ENCODE measurements around the gene BSX. TPM values are rescaled to one million over a fixed set of nuclear protein-coding genes. Genes with fewer than 3 reads are reported as not detected.

Gene BSX
- total RNA-seq, 4 donors from 2014 or later: not detected

DNA sequence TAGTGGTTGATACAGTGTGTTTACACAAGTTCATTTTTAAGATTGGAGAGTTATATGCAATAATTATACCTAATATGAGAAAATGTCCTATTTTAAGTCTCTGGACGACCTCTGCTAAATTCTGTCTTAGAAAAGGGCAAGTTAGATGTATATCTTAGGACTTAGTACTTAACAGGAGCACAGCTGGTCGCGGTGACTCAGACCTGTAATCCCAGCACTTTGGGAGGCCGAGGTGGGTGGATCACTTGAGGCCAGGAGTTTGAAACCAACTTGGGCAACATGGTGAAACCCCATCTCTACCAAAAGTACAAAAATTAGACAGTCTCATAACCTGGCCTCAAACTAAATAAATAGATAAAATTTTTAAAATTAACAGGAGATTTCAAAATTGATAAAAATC lies 27.2 kb downstream of the BSX start:
- Histone ChIP-seq H3K27ac (no peak overlapping the region), H3K4me3 (no peak overlapping the region), H3K4me1 (peaks cover 0 to 12% (median 2%) of the 10 kb centered on the region in 4 donors), H3K9me3 (no peaks in the 10 kb centered on the region), H3K27me3 (no peaks in the 10 kb centered on the region), H3K36me3 (peaks cover 0 to 36% (median 0%) of the 10 kb centered on the region in 3 donors)
- TF ChIP-seq EP300 (IDR thresholded peaks at IDR 0.05): no peak
- TF ChIP-seq POLR2A (IDR thresholded peaks at IDR 0.05): no peak
- TF ChIP-seq, protein P1, sequence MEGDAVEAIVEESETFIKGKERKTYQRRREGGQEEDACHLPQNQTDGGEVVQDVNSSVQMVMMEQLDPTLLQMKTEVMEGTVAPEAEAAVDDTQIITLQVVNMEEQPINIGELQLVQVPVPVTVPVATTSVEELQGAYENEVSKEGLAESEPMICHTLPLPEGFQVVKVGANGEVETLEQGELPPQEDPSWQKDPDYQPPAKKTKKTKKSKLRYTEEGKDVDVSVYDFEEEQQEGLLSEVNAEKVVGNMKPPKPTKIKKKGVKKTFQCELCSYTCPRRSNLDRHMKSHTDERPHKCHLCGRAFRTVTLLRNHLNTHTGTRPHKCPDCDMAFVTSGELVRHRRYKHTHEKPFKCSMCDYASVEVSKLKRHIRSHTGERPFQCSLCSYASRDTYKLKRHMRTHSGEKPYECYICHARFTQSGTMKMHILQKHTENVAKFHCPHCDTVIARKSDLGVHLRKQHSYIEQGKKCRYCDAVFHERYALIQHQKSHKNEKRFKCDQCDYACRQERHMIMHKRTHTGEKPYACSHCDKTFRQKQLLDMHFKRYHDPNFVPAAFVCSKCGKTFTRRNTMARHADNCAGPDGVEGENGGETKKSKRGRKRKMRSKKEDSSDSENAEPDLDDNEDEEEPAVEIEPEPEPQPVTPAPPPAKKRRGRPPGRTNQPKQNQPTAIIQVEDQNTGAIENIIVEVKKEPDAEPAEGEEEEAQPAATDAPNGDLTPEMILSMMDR (IDR thresholded peaks at IDR 0.05): no peak
- no peak for DNase-seq (ENCODE audit: low spot score in 2 of 2)
- 90 to 91% methylated on average over 4 of the region's 4 CpGs for WGBS, 2 donors

DNA sequence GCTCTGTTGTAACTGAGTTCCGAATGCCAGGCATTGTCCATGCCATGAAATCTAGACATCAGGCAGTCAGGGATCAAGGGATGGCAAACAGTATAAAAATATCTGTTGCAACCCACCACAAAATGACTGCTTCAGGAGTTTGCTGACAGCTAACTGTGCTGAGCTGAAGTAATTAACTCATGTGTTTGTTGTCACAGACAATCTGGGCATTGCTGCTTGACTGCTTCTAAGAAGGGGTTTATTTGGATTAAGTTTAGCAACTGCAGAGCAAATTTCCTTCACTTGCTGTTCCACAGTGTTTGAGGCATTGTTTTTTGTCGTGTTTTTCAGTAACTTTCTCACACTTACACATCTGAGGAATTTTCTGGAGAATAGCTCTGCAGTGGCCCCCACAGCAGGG lies 30.4 kb downstream of the BSX start:
- Histone ChIP-seq H3K4me1 (peaks cover 0 to 12% (median 2%) of the 10 kb centered on the region in 4 donors), H3K27ac (peak overlapping the region in 1 of 4 donors; percentile 25), H3K9me3 (no peaks in the 10 kb centered on the region), H3K36me3 (peaks cover 0 to 42% (median 0%) of the 10 kb centered on the region in 3 donors), H3K4me3 (no peak overlapping the region), H3K27me3 (no peaks in the 10 kb centered on the region)
- TF ChIP-seq POLR2A (IDR thresholded peaks at IDR 0.05): no peak
- TF ChIP-seq, protein P1 (IDR thresholded peaks at IDR 0.05): no peak
- TF ChIP-seq EP300 (IDR thresholded peaks at IDR 0.05): no peak
- DNase-seq (ENCODE audit: low spot score in 2 of 2): no peak
- 58% methylated on average over 2 of the region's 2 CpGs for WGBS, 2 donors

DNA sequence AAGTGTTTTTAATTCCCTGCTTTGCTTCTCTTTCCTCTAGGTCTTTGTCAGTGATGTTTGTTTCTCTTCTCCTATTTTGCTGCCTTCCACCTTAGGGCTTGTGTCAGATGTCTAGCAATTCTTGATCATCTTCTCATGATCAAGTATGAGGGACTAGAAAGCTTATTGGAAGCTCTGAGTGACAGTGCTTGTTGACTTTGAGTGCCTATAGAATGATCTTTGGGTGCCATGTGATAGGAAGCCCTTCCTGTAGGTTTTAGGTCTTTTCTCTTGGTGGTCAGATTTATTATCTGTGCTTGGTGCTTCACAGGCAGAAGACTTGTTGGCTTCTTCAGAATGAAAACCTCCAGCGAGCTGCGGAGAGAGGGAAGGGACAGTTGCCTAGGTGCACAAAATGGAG lies 43.1 kb downstream of the BSX start:
- DNase-seq (ENCODE audit: low spot score in 2 of 2): no peak
- Histone ChIP-seq H3K9me3 (no peaks in the 10 kb centered on the region), H3K27ac (no peak overlapping the region), H3K4me1 (peaks cover 0 to 5% (median 0%) of the 10 kb centered on the region in 4 donors), H3K36me3 (peaks cover 0 to 45% (median 0%) of the 10 kb centered on the region in 3 donors), H3K4me3 (no peak overlapping the region), H3K27me3 (no peaks in the 10 kb centered on the region)
- TF ChIP-seq, protein P1 (IDR thresholded peaks at IDR 0.05): no peak
- no peak for TF ChIP-seq EP300 (IDR thresholded peaks at IDR 0.05)
- TF ChIP-seq POLR2A (IDR thresholded peaks at IDR 0.05): no peak
- 98 to 100% methylated on average over 2 of the region's 2 CpGs for WGBS, 2 donors

- Histone ChIP-seq H3K9me3 (no peaks in the 10 kb centered on the region), H3K36me3 (peaks cover 0 to 40% (median 0%) of the 10 kb centered on the region in 3 donors), H3K27me3 (no peaks in the 10 kb centered on the region), H3K4me3 (no peak overlapping the region), H3K27ac (no peak overlapping the region), H3K4me1 (peaks cover 0 to 9% (median 0%) of the 10 kb centered on the region in 4 donors)
- no peak for DNase-seq (ENCODE audit: low spot score in 2 of 2)
- TF ChIP-seq POLR2A (IDR thresholded peaks at IDR 0.05) (no peak), EP300 (IDR thresholded peaks at IDR 0.05) (no peak)
- TF ChIP-seq, protein P1 (IDR thresholded peaks at IDR 0.05): no peak
- WGBS, 2 donors: 90 to 99% methylated on average over 3 of the region's 3 CpGs
These were observed 43.7 kb downstream of the BSX start for GRCh38 chr11:122937983-122938382.

DNA sequence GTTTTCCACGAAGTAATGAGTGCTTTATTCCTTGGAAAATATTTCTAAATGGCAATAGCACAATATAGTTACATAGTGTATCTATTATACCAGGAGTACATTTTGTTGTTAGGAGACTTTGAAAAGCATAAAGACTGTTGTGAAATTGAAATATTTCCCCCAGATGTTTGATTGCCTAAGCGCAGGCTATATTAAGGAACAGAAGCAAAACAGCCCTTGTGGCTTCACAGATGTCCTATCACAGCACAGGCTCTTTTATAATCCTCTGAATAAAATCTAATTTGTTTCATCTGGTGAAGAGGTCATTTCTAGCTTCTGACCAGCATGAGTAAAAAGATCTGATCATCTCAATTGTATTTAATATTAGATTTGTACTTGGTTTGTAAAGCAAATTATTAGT lies 48.2 kb downstream of the BSX start:
- Histone ChIP-seq H3K36me3 (peaks cover 0 to 32% (median 0%) of the 10 kb centered on the region in 3 donors), H3K27me3 (no peaks in the 10 kb centered on the region), H3K9me3 (no peaks in the 10 kb centered on the region), H3K4me3 (no peak overlapping the region), H3K27ac (peak overlapping the region in 2 of 4 donors; percentile 40 to 51), H3K4me1 (peaks cover 0 to 14% (median 1%) of the 10 kb centered on the region in 4 donors)
- DNase-seq (ENCODE audit: low spot score in 2 of 2): no peak
- 29 to 41% methylated on average over 2 of the region's 2 CpGs for WGBS, 2 donors
- TF ChIP-seq POLR2A (IDR thresholded peaks at IDR 0.05) (no peak), EP300 (IDR thresholded peaks at IDR 0.05) (peak; percentile 37 to 42)
- TF ChIP-seq, protein P1 (IDR thresholded peaks at IDR 0.05): no peak
